ENCODE results near the gene GRIA4.
"Not testable (repeated sequence)": the region's sequence is repeated elsewhere in the genome, so short reads cannot be mapped to it uniquely, and the experiment has no call there.

Gene GRIA4

DNA sequence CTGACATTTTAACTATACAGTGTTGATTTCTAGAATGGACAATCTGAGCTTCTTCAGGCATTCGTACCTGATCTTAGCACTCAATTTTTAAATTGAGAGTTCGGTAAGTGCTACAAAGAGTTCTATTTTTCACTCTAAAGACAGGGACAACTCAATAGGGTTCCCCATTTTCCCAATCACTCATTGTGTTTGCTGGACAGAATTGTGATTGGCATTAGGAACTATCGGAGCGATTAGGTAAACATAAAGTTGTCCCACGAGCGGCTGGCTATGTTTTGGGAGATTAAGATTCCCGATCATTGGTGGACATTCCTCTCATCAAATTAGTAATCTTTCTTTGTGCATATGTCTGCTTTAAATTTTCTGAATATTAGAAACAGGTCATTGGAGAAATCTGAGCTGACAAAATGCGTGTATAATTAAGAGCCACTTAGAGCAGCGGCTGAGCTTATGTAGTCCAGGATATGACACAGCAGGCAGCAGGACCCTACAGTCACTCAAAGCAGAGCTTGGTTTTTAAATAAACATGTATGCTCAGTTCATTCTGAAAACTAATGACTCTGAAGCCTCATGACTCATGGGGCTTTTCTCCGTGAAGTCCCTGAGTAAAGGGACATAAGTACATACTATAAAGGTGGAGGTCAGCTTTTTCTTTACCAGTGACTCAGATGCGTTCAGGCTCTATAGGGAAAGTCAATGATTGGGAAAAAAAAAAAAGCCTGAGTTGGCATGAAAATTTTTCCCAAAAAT is 109.4 kb downstream of the GRIA4 start:
- DNase-seq (ENCODE audit: low read depth in 3 of 3) = no peak

DNA sequence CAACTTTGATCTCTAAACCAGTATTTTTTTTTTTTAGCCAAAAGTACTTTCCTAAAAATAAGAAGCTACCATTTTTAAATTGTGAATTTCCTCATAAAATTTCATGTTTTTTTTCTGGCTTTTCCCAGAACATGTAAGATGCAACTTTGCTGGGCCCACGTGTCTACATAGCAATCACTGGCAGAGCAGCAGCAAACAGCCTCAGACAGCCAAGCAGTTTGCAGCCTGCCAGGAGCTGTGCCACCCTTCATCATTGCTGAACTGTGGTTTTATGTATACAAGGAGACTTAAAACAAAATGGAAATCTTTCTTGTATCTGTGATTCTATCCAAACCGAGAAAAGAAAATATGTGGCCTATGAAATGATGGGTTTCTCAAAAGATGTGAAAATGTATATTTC is 110.2 kb downstream of the GRIA4 start:
- DNase-seq (ENCODE audit: low read depth in 3 of 3) = no peak

DNA sequence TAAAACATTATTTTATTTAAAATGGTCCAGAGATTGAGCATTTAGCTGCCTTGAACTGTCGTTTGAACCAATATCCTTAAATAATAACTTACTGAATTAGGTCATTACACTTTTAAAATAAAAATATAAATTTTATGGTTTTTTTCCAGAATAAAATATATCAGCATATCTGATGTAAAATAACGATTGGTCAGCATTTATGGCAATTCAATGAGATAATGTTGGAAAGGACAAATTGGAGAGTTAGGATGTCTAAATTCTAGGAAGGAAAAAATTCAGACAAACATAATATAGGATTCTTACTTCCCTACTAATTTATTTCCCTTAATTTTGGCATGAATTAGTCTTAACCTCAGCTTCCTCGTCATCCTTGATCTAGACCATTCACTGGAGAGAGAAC is 113.4 kb downstream of the GRIA4 start:
- DNase-seq (ENCODE audit: low read depth in 3 of 3) = no peak

DNA sequence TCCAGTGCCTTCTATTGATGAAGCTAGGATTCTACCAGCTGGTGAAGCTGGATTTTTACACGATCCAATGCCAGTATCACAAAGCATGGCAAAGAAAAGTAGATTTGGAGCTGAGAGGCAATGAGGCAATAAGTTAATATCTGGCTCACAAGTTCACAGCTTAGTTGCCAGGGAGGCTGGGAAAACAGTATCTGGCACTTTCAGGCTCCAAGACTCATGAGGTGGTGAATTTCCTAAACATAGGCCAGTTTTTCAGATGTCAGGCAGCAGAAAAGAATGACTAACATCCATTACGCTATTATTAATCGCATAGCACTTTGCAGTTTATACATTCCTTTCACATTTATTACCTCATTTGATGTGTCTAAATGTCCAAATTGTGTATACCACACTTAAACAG is 122.7 kb downstream of the GRIA4 start:
- DNase-seq (ENCODE audit: low read depth in 3 of 3) = no peak

DNA sequence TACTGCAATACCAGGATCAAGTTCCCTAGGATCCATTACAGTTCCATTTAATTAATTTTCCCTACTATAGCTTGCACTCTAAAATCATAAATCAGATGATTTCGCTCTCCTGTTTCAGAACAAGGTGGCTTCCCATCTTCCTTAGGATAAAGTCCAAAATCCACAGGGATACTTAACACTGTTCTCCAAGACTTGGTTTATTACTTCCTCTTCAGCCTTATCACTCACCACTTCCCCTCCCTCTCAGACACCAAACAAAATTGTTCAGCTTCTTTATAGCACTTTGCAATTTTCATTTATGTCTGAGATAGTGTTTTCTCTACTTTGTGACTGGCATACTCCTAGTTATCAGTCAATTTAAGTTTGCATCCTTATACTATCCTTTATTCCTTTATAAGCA is 124.6 kb downstream of the GRIA4 start:
- DNase-seq (ENCODE audit: low read depth in 3 of 3) = no peak

DNA sequence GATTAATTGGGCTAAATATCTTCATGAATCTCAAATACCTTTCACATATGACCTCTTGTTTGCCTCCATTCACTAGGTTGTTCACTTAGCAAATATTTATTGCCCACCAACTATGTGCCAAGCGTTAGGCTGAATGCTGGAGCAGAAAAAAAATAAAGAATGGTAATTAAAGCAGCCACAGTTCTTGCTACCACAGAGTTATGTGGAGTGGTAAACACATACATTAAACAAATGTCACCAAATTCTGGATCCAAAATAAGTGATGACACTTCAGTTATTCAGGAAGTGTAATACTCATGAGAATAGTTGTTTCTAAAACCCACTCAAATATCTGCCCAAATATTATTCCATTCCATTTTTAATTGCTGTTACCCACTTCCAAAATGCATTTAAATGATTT is 128.4 kb downstream of the GRIA4 start:
- no peak for DNase-seq (ENCODE audit: low read depth in 3 of 3)

DNA sequence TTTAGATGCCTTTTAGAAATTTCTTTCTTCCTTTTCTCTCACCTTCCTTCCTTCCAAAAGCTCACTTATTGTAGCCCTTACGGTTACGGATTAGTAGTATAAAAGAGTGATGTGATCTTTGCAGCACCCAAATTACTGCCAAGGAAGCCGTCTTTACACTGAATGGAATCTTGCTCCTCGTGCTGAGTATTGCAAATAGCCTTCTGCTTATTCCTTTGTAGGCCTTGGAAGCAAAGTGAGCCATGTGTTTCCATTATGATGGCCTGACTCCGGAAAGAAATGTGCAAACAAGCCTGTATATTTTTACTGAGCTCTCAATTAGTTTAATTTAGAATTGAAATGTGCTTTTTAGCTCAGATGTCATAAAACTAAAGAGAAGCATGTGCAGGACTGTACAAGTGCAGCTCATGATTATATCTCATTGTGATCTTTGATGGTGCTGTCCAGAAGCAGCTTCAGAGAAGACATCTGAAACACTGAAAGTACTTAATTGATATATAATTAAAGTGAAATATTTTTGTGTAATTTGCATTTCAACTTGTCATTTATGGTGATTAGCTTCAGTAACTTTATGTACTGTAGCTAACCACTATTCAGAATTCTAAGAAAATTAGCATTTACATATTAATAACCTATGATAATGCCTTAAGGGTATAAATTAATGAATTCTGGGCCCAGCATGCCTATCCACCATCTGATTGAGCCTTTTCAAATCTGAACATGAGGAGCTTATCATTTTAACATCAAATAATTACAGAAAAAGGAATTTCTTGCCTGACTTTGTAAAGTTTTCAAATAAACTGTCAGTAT is 129.3 kb downstream of the GRIA4 start:
- DNase-seq (ENCODE audit: low read depth in 3 of 3) = no peak

DNA sequence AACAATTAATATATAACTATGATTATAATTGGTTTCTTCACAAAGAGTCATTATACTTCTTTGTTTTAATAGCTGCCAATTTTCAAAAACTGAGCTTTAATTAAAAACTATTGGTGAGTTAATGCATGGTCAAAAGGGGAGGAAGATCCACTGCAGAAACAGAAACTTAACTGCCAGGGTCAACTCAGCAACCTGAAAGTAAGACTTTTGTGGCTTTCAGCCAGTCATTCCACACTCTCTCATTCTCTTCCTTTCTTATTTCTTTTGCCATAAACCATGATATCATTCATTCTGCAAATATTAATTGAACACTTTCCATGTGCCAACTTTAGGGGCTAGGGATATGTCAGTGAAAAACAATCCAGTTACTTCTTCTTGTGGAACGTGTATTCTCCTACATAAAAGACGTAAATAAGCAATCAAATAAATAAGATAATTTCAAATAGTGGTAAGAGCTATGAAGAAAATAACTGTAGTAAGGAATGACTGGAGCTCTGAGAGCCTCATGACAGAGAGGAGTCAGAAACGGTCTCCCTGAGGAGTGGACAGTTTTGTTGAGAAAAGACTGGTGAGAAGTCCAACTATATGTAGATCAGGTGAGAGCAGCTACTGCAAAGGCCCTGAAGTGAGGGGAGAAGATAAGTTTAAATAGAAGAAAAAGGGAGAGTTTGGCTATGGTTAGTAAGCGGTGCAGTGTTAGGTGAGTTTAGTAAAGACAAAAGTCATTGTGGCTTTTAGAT is 130.5 kb downstream of the GRIA4 start:
- DNase-seq (ENCODE audit: low read depth in 3 of 3) = no peak

DNA sequence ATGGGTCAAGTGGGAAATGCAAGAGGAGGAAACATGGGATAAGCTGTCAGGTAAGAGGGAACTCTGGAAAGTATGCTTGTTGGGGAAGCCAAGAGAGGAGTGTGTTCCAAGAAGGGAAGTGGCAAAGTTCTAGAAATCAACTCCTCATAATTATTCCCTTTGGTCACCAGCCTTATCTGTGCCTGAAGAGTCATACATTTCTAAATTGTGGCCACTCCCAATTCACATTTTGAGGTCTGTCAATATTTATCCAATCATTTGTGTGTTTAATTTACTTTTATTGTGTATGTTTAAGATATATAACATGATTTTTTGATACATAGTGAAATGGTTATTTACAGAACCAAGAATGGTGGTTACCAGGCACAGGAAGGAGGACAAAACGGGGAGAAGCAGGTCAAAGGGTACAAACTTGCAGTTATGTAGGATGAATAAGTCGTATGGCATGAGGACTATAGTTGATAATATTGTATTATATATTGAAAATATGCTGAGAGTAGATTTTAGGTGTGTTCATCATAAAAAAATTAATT is 131.7 kb downstream of the GRIA4 start:
- no peak for DNase-seq (ENCODE audit: low read depth in 3 of 3)

DNA sequence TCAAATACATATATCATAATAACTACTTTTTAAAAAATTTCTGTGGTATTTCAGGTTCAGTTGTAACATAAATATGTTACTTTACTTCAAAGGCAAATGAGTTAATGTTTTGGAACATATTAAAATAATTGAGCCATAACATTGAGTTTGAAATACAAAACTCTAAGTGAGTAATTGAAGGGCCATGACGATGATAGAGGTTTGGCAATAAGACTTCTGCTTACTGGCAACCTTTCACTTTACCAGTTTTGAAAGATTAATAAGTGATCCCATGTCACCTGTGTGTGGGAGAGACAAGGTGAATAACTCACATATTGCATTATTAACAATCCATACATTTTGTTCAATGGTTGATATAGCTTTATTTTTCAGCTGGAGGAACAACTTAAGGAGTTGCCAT is 144.4 kb downstream of the GRIA4 start:
- DNase-seq (ENCODE audit: low read depth in 3 of 3) = no peak

DNA sequence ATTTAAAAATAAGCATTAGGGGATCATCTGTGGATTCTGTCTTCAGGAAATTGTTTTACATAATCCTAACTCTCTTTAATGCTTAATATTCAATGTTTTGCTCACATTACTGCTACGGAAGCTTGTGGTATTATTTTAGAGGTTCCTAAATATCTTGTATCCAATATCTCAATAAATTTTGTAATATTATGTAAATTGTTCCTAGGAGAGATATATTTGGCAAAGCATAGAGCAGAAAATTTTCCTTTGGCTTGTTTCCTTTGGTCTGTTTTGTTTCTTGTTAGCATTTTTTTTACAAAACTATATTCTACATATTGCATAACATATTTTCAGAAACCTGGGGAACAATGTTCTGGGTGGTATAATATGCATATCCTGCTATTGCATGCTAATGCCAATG is 144.8 kb downstream of the GRIA4 start:
- no peak for DNase-seq (ENCODE audit: low read depth in 3 of 3)

DNA sequence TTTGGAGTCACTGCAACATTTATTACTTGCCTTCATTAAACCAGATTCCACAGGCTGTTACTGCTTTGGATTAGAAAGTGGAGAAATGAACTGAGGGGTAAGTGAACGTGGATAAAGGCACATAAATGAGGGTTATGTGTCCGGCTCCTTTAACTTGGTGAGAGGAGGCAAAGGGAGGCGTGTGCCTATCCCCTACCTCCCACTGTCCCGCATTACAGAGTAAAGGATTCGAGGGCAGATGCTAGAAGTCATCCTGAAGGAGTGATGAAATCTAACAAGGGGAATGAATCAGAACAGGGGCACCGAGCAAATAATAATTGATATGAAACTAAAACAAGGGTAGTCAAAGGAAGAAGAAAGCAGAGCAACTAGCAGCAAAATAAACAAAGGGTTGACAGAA is 147.2 kb downstream of the GRIA4 start:
- no peak for DNase-seq (ENCODE audit: low read depth in 3 of 3)

DNA sequence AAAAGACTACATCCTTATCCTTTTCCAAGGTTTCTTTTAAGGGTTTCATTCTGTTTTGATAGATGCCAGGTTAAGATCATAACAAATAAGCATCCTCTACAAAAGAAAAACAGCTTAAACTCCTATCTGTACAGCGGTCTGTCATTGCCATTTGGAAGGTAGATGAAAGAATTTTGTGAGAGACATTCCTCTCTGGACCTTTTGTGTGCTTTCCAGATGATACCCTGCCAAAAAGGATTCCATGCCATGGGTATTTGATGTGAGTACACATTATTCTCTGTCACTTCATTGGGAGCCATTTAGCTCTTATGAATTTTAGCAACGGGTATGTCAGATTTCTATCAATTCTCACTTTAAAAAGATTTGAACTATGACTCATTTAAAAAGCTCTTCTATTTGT is 153.7 kb downstream of the GRIA4 start:
- DNase-seq (ENCODE audit: low read depth in 3 of 3) = no peak

DNA sequence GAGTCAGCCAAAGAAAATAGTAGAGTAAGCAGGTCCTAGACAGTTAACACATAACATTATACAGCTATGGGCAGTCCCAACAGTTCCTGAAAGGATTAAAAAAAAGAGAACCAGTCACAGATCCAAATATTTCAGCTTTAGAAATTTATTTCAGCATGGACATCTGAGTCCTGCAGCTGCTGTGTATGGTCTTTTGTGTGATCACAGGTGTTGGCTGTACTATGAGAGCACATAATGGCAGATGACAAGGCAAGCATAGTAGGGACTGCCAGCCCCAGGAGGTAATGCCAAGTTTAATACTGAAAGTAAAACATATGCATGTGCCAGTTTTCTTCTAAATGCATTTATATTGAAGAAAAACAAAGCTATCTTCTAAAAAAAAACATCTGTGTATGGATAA is 158.1 kb downstream of the GRIA4 start:
- DNase-seq (ENCODE audit: low read depth in 3 of 3) = no peak

DNA sequence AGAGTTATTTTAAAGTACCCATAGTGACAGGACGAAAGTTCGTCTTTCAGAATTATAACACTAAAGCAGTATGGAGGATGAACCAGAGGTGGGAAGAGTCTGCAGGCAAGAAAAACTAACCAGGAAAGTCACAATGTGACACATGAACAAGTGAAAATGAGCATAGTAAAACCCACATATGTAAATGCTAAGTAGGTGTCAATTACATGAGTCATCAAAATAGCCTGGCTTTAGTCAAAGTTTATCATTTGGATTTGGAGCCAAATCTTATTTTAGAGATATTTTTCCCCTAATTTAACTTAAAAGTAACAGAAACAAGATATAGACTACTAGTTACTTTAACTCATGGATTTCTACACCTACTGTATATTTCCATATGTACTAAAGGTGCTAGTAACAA is 159.8 kb downstream of the GRIA4 start:
- DNase-seq (ENCODE audit: low read depth in 3 of 3) = no peak

DNA sequence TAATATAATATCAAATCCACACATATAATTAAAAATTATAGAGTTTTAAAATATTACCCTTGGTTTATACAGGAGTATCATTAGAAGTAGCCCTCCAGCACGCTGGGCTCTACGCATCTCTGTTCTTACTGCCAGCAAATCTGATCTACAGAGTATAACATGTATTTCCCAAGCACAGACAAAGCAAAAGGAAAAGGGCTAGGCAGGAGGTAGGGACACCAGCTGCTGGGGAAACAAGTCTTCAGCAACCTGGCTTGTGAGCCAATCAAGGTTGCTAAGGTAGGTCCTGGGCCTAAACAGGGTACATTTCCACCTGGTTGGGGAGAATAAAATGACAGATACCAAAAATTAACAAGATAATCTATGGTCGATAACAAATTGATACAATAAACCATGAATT is 163.6 kb downstream of the GRIA4 start:
- not testable (repeated sequence) for DNase-seq (ENCODE audit: low read depth in 3 of 3)

DNA sequence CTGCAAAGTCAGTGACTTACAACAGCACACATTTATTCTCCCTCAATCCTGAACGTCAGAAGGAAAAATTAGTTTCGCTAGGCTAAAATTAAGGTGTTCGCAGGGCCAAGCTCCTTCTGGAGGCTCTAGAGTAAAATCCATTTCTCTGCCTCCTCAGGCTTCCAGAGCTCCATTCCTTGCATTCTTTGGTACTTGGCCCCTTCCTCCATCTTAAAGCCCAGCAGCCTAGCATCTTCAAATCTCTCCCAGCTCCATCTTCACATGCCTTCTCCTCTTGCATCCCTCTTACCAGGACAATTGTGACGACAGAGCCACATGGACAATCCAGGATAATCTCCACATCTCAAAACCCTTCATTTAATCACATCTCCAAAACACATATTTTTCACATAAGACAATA is 165.0 kb downstream of the GRIA4 start:
- DNase-seq (ENCODE audit: low read depth in 3 of 3) = no peak

DNA sequence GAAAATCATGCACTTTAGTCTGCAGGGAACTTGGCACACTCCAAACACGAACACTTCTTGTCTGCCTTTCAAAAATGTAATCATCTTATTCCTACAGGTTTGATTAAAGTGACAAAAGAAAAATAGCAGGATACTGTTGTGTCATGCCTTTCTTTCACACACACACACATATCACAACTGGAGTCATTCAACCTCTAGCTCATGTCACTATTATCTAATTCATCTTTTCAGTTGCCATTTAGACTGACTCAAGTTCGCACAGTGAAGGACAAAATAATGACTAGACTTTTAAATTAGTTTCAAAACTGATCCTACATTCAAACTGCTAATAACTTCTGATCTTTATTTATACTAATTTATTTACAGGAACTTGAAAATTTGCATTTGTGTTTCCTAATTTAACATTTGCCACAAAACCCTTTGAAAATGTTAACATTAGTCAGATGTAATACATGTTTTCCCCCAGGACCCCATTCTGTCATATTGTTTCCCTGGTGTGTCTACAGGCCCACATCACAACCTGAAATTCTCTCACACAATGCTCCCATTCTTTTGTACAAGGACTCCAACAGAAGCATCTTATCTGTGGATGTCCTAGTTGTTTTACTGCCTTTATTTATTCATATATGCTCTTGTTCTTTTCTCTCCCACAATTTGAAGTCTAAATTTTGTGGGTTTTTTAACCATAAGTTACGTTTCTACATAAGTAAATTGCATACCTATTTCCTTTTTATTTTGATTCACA is 171.1 kb downstream of the GRIA4 start:
- no peak for DNase-seq (ENCODE audit: low read depth in 3 of 3)

DNA sequence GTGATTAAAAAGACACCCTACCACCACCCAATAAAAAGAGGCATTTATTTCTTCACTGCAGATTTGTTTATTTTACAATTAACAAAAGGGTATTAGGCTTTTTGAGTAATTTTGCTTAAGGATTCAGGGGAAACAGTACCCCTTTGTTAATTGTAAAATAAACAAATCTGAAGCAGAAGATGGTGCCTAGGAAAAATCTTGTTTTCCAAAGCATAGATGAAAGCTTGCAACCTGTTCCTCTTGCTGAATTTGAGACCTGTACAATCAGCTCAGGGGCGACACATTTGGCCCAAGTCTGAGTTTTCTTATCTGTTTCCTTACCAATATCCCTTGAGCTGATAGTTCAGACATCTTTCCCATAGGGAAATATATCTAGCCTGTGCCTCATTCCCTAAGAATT is 171.9 kb downstream of the GRIA4 start:
- DNase-seq (ENCODE audit: low read depth in 3 of 3) = no peak

DNA sequence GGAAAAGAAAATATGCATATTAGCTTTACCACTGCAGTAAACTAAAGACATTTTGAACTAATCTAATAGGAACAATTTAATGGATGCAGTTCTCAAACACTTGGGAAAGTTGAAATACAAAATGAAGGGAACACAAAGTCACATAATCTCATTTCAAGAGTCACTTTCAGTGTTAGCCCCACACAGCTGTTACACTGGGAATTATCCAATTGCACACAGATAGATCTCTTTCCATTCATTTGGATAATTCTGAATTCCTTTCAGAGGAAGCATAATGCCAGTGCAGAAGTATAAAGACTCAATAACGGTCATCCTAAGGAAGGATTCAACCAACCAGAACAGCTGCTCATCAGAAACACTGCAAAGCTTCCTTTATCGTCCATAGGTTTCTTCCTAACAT is 173.3 kb downstream of the GRIA4 start:
- DNase-seq (ENCODE audit: low read depth in 3 of 3) = no peak

DNA sequence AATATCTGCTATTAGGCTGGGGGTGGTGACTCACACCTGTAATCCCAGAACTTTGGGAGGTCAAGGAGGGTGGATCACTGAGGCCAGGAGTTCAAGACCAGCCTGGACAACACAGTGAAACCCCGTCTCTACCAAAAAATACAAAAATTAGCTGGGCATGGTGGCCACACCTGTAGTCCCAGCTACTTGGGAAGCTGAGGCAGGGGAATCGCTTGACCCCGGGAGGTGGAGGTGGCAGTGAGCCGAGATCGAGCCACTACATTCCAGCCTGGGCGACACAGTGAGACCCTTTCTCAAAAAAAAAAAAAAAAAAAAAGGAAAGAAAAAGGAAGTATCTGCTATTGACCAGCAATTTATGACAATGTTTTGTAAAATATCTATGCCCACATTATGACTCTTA is 176.0 kb downstream of the GRIA4 start:
- DNase-seq (ENCODE audit: low read depth in 3 of 3) = not testable (repeated sequence)

DNA sequence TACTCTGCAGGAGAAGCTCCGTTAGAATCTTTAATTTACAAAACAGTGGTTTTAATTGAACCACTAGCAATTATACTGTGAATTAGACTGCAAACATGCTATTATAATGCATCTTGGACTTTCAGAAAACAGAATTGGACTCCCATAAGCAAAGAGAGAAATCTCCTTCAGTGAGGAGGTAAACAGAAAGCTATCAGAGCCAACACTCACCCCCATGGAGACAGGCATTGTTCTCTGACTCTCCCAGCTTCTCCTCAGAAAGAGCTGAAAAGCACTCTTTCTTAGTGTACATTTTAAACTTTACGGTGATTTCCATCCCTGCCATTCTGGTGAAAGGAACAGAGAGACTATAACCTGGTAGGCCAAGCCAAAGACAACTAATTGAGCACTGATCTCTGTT is 176.9 kb downstream of the GRIA4 start:
- DNase-seq (ENCODE audit: low read depth in 3 of 3) = no peak
